Neural progenitor cell (in vitro differentiated cells): Measurements from ENCODE around the gene MMP27. TPM values are rescaled to one million over a fixed set of nuclear protein-coding genes. Genes with fewer than 3 reads are reported as not detected.

Experiments used
- DNase-seq: peaks from one replicate; pipeline ENCODE4 v3.0.0-alpha.2; 2016; ENCODE audit warnings: low spot score
- H2AFZ ChIP-seq: fragments of 200-600 bp; sonication (generic); replicated peaks from 2 replicates; pipeline ENCODE4 v1.6.1; 2016; ENCODE audit warnings: antibody characterized with exemption
- H3F3A ChIP-seq: fragments of 200-600 bp; sonication (generic); 2 replicates; pipeline ENCODE4 v1.6.1; 2016; ENCODE audit warnings: antibody characterized with exemption, low read depth
- H3K27ac ChIP-seq: fragments of 200-600 bp; sonication (generic); 2 replicates; pipeline ENCODE4 v1.5.1; 2016; ENCODE audit warnings: mild to moderate bottlenecking
- H3K27me3 ChIP-seq: fragments of 200-600 bp; sonication (generic); 2 replicates; pipeline ENCODE4 v1.6.1; 2016; ENCODE audit warnings: mild to moderate bottlenecking, moderate library complexity
- H3K36me3 ChIP-seq: fragments of 200-600 bp; sonication (generic); 2 replicates; pipeline ENCODE4 v1.5.1; 2016
- H3K4me1 ChIP-seq: fragments of 200-600 bp; sonication (generic); 2 replicates; pipeline ENCODE4 v1.6.1; 2016; ENCODE audit warnings: mixed run types
- H3K4me2 ChIP-seq: fragments of 200-600 bp; sonication (generic); 2 replicates; pipeline ENCODE4 v1.6.1; 2016
- H3K4me3 ChIP-seq: fragments of 200-600 bp; sonication (generic); 2 replicates; pipeline ENCODE4 v1.5.1; 2016
- H3K79me2 ChIP-seq: fragments of 200-600 bp; sonication (generic); 2 replicates; pipeline ENCODE4 v1.6.1; 2016; ENCODE audit warnings: low read depth
- H3K9ac ChIP-seq: fragments of 200-600 bp; sonication (generic); 2 replicates; pipeline ENCODE4 v1.6.1; 2016
- H3K9me3 ChIP-seq: fragments of 200-600 bp; sonication (generic); 2 replicates; pipeline ENCODE4 v1.5.1; 2016; ENCODE audit warnings: low read depth
- H4K20me1 ChIP-seq: fragments of 200-600 bp; sonication (generic); 2 replicates; pipeline ENCODE4 v1.6.1; 2016; ENCODE audit warnings: low read depth
- H3K27ac Mint-ChIP-seq: 3 replicates; pipeline ENCODE4 v1.8.0; 2021; ENCODE audit warnings: mixed read lengths
- H3K27me3 Mint-ChIP-seq: 2 replicates; pipeline ENCODE4 v1.8.0; 2022; ENCODE audit warnings: low read depth, mild to moderate bottlenecking, inconsistent platforms, moderate library complexity, mixed read lengths; ENCODE audit not compliant: insufficient read depth
- H3K36me3 Mint-ChIP-seq: 3 replicates; pipeline ENCODE4 v1.8.0; 2021; ENCODE audit warnings: mixed read lengths
- H3K4me1 Mint-ChIP-seq: 3 replicates; pipeline ENCODE4 v1.8.0; 2021; ENCODE audit warnings: mixed read lengths
- H3K4me3 Mint-ChIP-seq: 3 replicates; pipeline ENCODE4 v1.8.0; 2021; ENCODE audit warnings: mild to moderate bottlenecking, moderate library complexity, mixed read lengths
- H3K9me3 Mint-ChIP-seq: 3 replicates; pipeline ENCODE4 v1.8.0; 2020; ENCODE audit warnings: mixed read lengths
- CTCF ChIP-seq: fragments of 200-600 bp; sonication (generic); IDR thresholded peaks from 2 replicates; pipeline ENCODE4 v1.5.1; 2017; ENCODE audit warnings: antibody characterized with exemption, mild to moderate bottlenecking
- EZH2 ChIP-seq: fragments of 200-600 bp; sonication (generic); IDR thresholded peaks from 2 replicates; pipeline ENCODE4 v1.6.1; 2017; ENCODE audit warnings: antibody characterized with exemption, mild to moderate bottlenecking, moderate library complexity
- EZH2phosphoT487 ChIP-seq: fragments of 200-600 bp; sonication (generic); IDR thresholded peaks from 2 replicates; pipeline ENCODE4 v1.6.1; 2017; ENCODE audit warnings: antibody characterized with exemption
- total RNA-seq: library from RNA; depleted of rRNA; stranded (reverse); fragments of >200 nt; gene quantifications from 2 replicates; pipeline ENCODE4 v1.2.3, GENCODE V29; 2015; ENCODE audit warnings: low replicate concordance

Gene MMP27
- total RNA-seq, 1 donor from 2014 or later = not detected

GRCh38 chr11:102703826-102704493 lies 1.6 kb downstream of the MMP27 start:
- Mint-ChIP-seq H3K4me3 (no peak overlapping the region), H3K27ac (no peak overlapping the region), H3K4me1 (no peaks in the 10 kb centered on the region), H3K9me3 (no peaks in the 10 kb centered on the region), H3K36me3 (no peaks in the 10 kb centered on the region), H3K27me3 (peaks cover 2% of the 10 kb centered on the region)
- no peak for DNase-seq
- H3K36me3 ChIP-seq = no peaks in the 10 kb centered on the region
- no peak overlapping the region for H3K9ac ChIP-seq
- H3K79me2 ChIP-seq = no peaks in the 10 kb centered on the region
- H4K20me1 ChIP-seq = no peaks in the 10 kb centered on the region
- H3F3A ChIP-seq = no peaks in the 10 kb centered on the region
- TF ChIP-seq EZH2 (no peak), CTCF (no peak), EZH2phosphoT487 (no peak)
- H2AFZ ChIP-seq = no peak overlapping the region
- no peak overlapping the region for H3K4me3 ChIP-seq
- H3K4me2 ChIP-seq = no peak overlapping the region
- H3K4me1 ChIP-seq = no peaks in the 10 kb centered on the region
- H3K27ac ChIP-seq = no peak overlapping the region
- H3K9me3 ChIP-seq = no peaks in the 10 kb centered on the region
- H3K27me3 ChIP-seq = no peaks in the 10 kb centered on the region

GRCh38 chr11:102695201-102695600 lies 10.4 kb downstream of the MMP27 start:
- H3K27ac Mint-ChIP-seq = no peak overlapping the region
- no peaks in the 10 kb centered on the region for H3F3A ChIP-seq
- no peaks in the 10 kb centered on the region for H3K27me3 ChIP-seq
- no peaks in the 10 kb centered on the region for H3K79me2 ChIP-seq
- DNase-seq = no peak
- H4K20me1 ChIP-seq = no peaks in the 10 kb centered on the region
- H3K4me2 ChIP-seq = no peak overlapping the region
- no peaks in the 10 kb centered on the region for H3K9me3 Mint-ChIP-seq
- no peaks in the 10 kb centered on the region for H3K36me3 Mint-ChIP-seq
- H3K4me1 ChIP-seq = no peaks in the 10 kb centered on the region
- H3K4me1 Mint-ChIP-seq = no peaks in the 10 kb centered on the region
- no peak overlapping the region for H3K9ac ChIP-seq
- no peak overlapping the region for H3K27ac ChIP-seq
- peak overlapping the region; percentile 6 for H2AFZ ChIP-seq
- H3K4me3 ChIP-seq = no peak overlapping the region
- no peak for TF ChIP-seq EZH2
- no peaks in the 10 kb centered on the region for H3K27me3 Mint-ChIP-seq
- no peak overlapping the region for H3K4me3 Mint-ChIP-seq
- H3K36me3 ChIP-seq = no peaks in the 10 kb centered on the region
- no peaks in the 10 kb centered on the region for H3K9me3 ChIP-seq

- DNase-seq = no peak
- H3K27ac ChIP-seq = no peak overlapping the region
- H3K27me3 Mint-ChIP-seq = no peaks in the 10 kb centered on the region
- no peaks in the 10 kb centered on the region for H3K4me1 Mint-ChIP-seq
- H4K20me1 ChIP-seq = no peaks in the 10 kb centered on the region
- H3K4me3 Mint-ChIP-seq = no peak overlapping the region
- H3K4me3 ChIP-seq = no peak overlapping the region
- no peaks in the 10 kb centered on the region for H3K79me2 ChIP-seq
- no peak overlapping the region for H3K9ac ChIP-seq
- H3K27me3 ChIP-seq = no peaks in the 10 kb centered on the region
- H3K4me2 ChIP-seq = no peak overlapping the region
- no peaks in the 10 kb centered on the region for H3K36me3 Mint-ChIP-seq
- H3K9me3 ChIP-seq = no peaks in the 10 kb centered on the region
- H3K4me1 ChIP-seq = no peaks in the 10 kb centered on the region
- H3F3A ChIP-seq = no peaks in the 10 kb centered on the region
- TF ChIP-seq EZH2 = no peak
- TF ChIP-seq CTCF = no peak
- TF ChIP-seq EZH2phosphoT487 = no peak
- no peak overlapping the region for H3K27ac Mint-ChIP-seq
- no peak overlapping the region for H2AFZ ChIP-seq
- H3K36me3 ChIP-seq = no peaks in the 10 kb centered on the region
- no peaks in the 10 kb centered on the region for H3K9me3 Mint-ChIP-seq
Measured at GRCh38 chr11:102685754-102686153, 19.8 kb downstream of the MMP27 start.

GRCh38 chr11:102685338-102685737 lies 20.2 kb downstream of the MMP27 start:
- Histone ChIP-seq H2AFZ (no peak overlapping the region), H3K36me3 (no peaks in the 10 kb centered on the region), H3K4me3 (no peak overlapping the region), H3K27ac (no peak overlapping the region), H3F3A (no peaks in the 10 kb centered on the region), H3K4me2 (no peak overlapping the region), H3K27me3 (no peaks in the 10 kb centered on the region), H4K20me1 (no peaks in the 10 kb centered on the region), H3K9me3 (no peaks in the 10 kb centered on the region), H3K79me2 (no peaks in the 10 kb centered on the region), H3K4me1 (no peaks in the 10 kb centered on the region), H3K9ac (no peak overlapping the region)
- Mint-ChIP-seq H3K36me3 (no peaks in the 10 kb centered on the region), H3K27me3 (no peaks in the 10 kb centered on the region), H3K4me3 (no peak overlapping the region), H3K9me3 (no peaks in the 10 kb centered on the region), H3K4me1 (no peaks in the 10 kb centered on the region), H3K27ac (no peak overlapping the region)
- TF ChIP-seq CTCF = no peak
- TF ChIP-seq EZH2phosphoT487 = no peak
- no peak for TF ChIP-seq EZH2
- no peak for DNase-seq
